Lower leg skin (tissue), 4 donors: ENCODE data around the gene OR51F2. TPM values are rescaled to one million over a fixed set of nuclear protein-coding genes. Genes with fewer than 3 reads are reported as not detected.

Source experiments
- DNase-seq, 2 donors: peaks; one replicate each; pipeline ENCODE4 v3.0.0-alpha.2; 2019; ENCODE audit warnings: low spot score in 2 of 2
- H3K4me3 ChIP-seq: fragments of 200-600 bp; sonication (generic); 2 replicates; pipeline ENCODE4 v1.5.1; 2017; ENCODE audit warnings: mild to moderate bottlenecking, low read depth; ENCODE audit not compliant: poor library complexity, severe bottlenecking
- CTCF ChIP-seq, 3 donors: fragments of 450-650 bp; IDR thresholded peaks; one replicate each; pipeline ENCODE4 v1.5.1; 2016; ENCODE audit warnings: antibody characterized with exemption in 3 of 3, mild to moderate bottlenecking in 3 of 3, moderate library complexity in 2 of 3
- POLR2A ChIP-seq, 2 donors: fragments of 450-650 bp; IDR thresholded peaks; one replicate each; pipeline ENCODE4 v1.6.1; 2016 to 2017; ENCODE audit warnings: antibody characterized with exemption in 2 of 2, mild to moderate bottlenecking in 1 of 2, moderate library complexity in 1 of 2
- WGBS, 2 donors: methylation state at CpG; one replicate each; pipeline ENCODE4 v1.1.5; 2018; 5-methylcytosine and 5-hydroxymethylcytosine counted together
- intact Hi-C: fragments of 100-400 bp; cut with DNase I; formaldehyde crosslinking; loops from one replicate; pipeline ENCODE4 v1.15.0; 2023; ENCODE audit warnings: low total_unique reads
- total RNA-seq, 4 donors: library from RNA; depleted of rRNA; stranded (reverse); fragments of >200 nt; gene quantifications; one replicate each; pipeline ENCODE4 v1.1.0, GENCODE V29; 2016

OR51F2 gene
- total RNA-seq, 4 donors from 2014 or later, result not detected

GRCh38 chr11:4808476-4808875 is 12.6 kb upstream of the OR51F2 start:
- TF ChIP-seq CTCF (IDR thresholded peaks at IDR 0.05) (no peak), POLR2A (IDR thresholded peaks at IDR 0.05) (no peak)
- intact Hi-C loops, result no loop called here
- no peak overlapping the region for H3K4me3 ChIP-seq
- WGBS, 2 donors, result 92 to 95% methylated on average over 1 of the region's 1 CpG
- DNase-seq, result no peak

- 82 to 84% methylated on average over 2 of the region's 2 CpGs for WGBS, 2 donors
- DNase-seq, result no peak
- TF ChIP-seq POLR2A (IDR thresholded peaks at IDR 0.05), result no peak
- no peak for TF ChIP-seq CTCF (IDR thresholded peaks at IDR 0.05)
- intact Hi-C loops, result no loop called here
- H3K4me3 ChIP-seq, result no peak overlapping the region
Observed at GRCh38 chr11:4809246-4809645, 11.9 kb upstream of the OR51F2 start.

- intact Hi-C loops, result no loop called here
- no peak for DNase-seq
- no peak overlapping the region for H3K4me3 ChIP-seq
- TF ChIP-seq POLR2A (IDR thresholded peaks at IDR 0.05) (no peak), CTCF (IDR thresholded peaks at IDR 0.05) (no peak)
Observed at GRCh38 chr11:4825132-4825531, 4.0 kb downstream of the OR51F2 start.

- intact Hi-C loops, result no loop called here
- no peak overlapping the region for H3K4me3 ChIP-seq
- no peak for DNase-seq
- TF ChIP-seq CTCF (IDR thresholded peaks at IDR 0.05) (no peak), POLR2A (IDR thresholded peaks at IDR 0.05) (no peak)
Observed at GRCh38 chr11:4826425-4826824, 5.3 kb downstream of the OR51F2 start.

- 8 to 32% methylated on average over 1 of the region's 1 CpG for WGBS, 2 donors
- TF ChIP-seq CTCF (IDR thresholded peaks at IDR 0.05) (no peak), POLR2A (IDR thresholded peaks at IDR 0.05) (no peak)
- intact Hi-C loops, result no loop called here
Observed at GRCh38 chr11:4830346-4830745, 9.2 kb downstream of the OR51F2 start.

GRCh38 chr11:4830909-4831308 is 9.8 kb downstream of the OR51F2 start:
- intact Hi-C loops, result no loop called here
- WGBS, 2 donors, result 64% methylated on average over 2 of the region's 2 CpGs
- no peak for DNase-seq
- TF ChIP-seq CTCF (IDR thresholded peaks at IDR 0.05), result no peak
- no peak for TF ChIP-seq POLR2A (IDR thresholded peaks at IDR 0.05)
- no peak overlapping the region for H3K4me3 ChIP-seq

More at GRCh38 chr11:4830346-4830745, 9.2 kb downstream of the OR51F2 start:
- no peak overlapping the region for H3K4me3 ChIP-seq
- no peak for DNase-seq
